Panc1 (cell line): ENCODE measurements around the gene FAM210B.

Experiments used
- POLR2AphosphoS5 ChIP-seq: IDR thresholded peaks from 2 replicates; pipeline ENCODE4 v1.6.1; 2012; ENCODE audit warnings: mild to moderate bottlenecking, low read depth, low read length, moderate library complexity
- TF ChIP-seq, protein P1 (sequence below): fragments of 450-650 bp; IDR thresholded peaks from 2 replicates; pipeline ENCODE4 v1.5.1; 2017; ENCODE audit warnings: mild to moderate bottlenecking

DNA sequence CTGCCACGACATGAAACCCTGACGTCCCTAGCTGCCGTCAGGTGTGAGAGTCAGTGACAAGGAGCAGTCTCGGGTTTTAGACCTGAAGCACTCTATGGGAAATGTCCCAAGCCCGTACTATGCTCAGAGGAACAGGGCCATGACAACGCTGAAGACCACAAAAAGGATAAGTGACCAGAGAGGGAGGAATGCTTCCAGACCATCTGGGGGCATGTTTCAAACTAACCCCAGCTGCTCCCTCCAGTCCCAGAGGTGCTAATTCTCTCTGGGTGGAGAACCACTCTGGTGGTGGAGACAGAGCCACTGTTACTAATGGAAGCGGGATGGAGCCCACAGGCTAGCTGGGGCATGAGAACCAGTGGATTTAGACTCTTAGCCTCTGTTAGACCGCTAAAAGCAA lies 24.6 kb downstream of the FAM210B start:
- TF ChIP-seq POLR2AphosphoS5 = no peak
- TF ChIP-seq, protein P1, sequence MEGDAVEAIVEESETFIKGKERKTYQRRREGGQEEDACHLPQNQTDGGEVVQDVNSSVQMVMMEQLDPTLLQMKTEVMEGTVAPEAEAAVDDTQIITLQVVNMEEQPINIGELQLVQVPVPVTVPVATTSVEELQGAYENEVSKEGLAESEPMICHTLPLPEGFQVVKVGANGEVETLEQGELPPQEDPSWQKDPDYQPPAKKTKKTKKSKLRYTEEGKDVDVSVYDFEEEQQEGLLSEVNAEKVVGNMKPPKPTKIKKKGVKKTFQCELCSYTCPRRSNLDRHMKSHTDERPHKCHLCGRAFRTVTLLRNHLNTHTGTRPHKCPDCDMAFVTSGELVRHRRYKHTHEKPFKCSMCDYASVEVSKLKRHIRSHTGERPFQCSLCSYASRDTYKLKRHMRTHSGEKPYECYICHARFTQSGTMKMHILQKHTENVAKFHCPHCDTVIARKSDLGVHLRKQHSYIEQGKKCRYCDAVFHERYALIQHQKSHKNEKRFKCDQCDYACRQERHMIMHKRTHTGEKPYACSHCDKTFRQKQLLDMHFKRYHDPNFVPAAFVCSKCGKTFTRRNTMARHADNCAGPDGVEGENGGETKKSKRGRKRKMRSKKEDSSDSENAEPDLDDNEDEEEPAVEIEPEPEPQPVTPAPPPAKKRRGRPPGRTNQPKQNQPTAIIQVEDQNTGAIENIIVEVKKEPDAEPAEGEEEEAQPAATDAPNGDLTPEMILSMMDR = no peak
